Inflammatory macrophage treated with lipopolysaccharide for 4 hours (primary cell): ENCODE data around the gene SH3BP5L.

Source experiments
- DNase-seq: peaks from one replicate; pipeline ENCODE4 v3.0.0-alpha.2; 2020

Gene SH3BP5L

GRCh38 chr1:248825909-248826760, at the start of gene SH3BP5L:
Gene SH3BP5L (minus strand): TSS chr1:248825915. CDS start chr1:248824935, 980 bp downstream.
- DNase-seq: peak; percentile 99

- DNase-seq: peak; percentile 88
These were observed 48.3 kb upstream of the SH3BP5L start for GRCh38 chr1:248873993-248874533.

GRCh38 chr1:248873409-248873992, 47.8 kb upstream of the SH3BP5L start:
- DNase-seq: peak; percentile 93

- peak; percentile 54 for DNase-seq
These were observed 47.2 kb upstream of the SH3BP5L start for GRCh38 chr1:248872752-248873408.

GRCh38 chr1:248871837-248872401, 46.2 kb upstream of the SH3BP5L start:
- DNase-seq: no peak

GRCh38 chr1:248862998-248863881, 37.5 kb upstream of the SH3BP5L start:
- peak; percentile 67 for DNase-seq

- DNase-seq: peak; percentile 14
These were observed 36.9 kb upstream of the SH3BP5L start for GRCh38 chr1:248862695-248862997.

GRCh38 chr1:248861616-248862015, 35.9 kb upstream of the SH3BP5L start:
- DNase-seq: no peak

GRCh38 chr1:248860007-248860406, 34.3 kb upstream of the SH3BP5L start:
- DNase-seq: peak; percentile 32

GRCh38 chr1:248858891-248859889, 33.5 kb upstream of the SH3BP5L start, which contains the start of gene ZNF692:
Gene ZNF692 (minus strand): TSS chr1:248859085. CDS start chr1:248858309, 776 bp downstream.
- DNase-seq: peak; percentile 98

- DNase-seq: peak; percentile 62
These were observed 32.6 kb upstream of the SH3BP5L start for GRCh38 chr1:248858096-248858890.

GRCh38 chr1:248857749-248858095, 32.0 kb upstream of the SH3BP5L start:
- DNase-seq: no peak

- DNase-seq: no peak
These were observed 31.5 kb upstream of the SH3BP5L start for GRCh38 chr1:248857201-248857600.

- no peak for DNase-seq
These were observed 30.5 kb upstream of the SH3BP5L start for GRCh38 chr1:248856176-248856575.

- no peak for DNase-seq
These were observed 29.9 kb upstream of the SH3BP5L start for GRCh38 chr1:248855580-248855979.

- no peak for DNase-seq
These were observed 28.1 kb upstream of the SH3BP5L start for GRCh38 chr1:248853663-248854375.

- DNase-seq: peak; percentile 45
These were observed 27.0 kb upstream of the SH3BP5L start for GRCh38 chr1:248852481-248853405.

GRCh38 chr1:248851390-248851789, 25.7 kb upstream of the SH3BP5L start:
- DNase-seq: no peak
